ENCODE data around the gene TBC1D22A. TPM values are rescaled to one million over a fixed set of nuclear protein-coding genes. Genes with fewer than 3 reads are reported as not detected.

TBC1D22A gene
- total and polyA plus RNA-seq, 8 donors: 13.3 to 53.1 (median 21.5) TPM

DNA sequence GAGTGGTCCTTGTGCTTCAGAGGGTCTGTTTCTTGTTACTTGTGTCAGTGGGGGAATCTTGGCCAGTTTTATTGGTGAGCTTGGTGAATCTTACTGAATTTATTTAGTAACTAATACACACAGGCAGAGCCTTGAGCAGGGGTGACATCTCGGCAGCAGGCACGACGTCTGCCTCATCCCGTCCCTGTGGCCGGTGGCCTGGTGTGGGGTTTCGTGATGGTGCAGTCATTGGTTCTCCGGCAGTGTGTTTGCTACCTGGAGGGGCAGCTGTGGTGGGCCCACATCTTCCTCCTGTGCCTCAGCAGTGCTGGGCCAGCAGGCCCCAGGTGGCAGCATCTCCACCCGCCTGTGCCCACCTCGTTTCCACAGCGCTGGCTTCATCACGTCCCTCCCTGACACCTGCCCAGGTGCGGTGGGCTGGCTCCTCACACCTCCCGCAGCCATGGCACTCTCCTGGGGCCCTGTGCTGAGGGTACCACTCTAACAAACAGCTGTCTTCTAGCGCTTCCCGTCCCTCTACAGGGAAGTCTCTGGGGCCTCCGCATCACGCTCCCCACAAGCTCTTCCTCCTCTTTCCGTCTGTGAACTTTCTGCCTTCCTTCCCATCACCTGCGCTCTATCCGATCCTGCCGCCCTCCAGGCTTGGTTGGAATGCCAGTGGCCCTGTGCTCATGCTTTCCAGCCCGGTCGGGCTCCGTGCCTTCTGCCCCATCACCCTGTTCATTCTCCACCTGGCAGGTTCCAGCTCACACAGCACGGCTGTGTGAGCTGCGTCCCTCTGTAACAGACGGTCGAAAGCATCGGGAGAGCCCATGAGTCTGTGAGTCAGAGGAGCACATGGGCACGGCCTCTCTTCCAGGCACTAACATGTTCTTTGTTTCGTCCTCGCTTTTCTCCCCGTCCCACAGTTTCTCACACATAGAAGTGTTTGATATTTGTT, 203.4 kb downstream of the TBC1D22A start:
- H3K27ac ChIP-seq: no peak overlapping the region
- no peak overlapping the region for H3K4me3 ChIP-seq
- H3K9me3 ChIP-seq: no peaks in the 10 kb centered on the region
- intact Hi-C loops (cut with DNase I; ENCODE audit: low total_unique reads): no loop called here
- DNase-seq: no peak
- H3K27me3 ChIP-seq: no peaks in the 10 kb centered on the region
- no peaks in the 10 kb centered on the region for H3K36me3 ChIP-seq
- peaks cover 0 to 5% (median 0%) of the 10 kb centered on the region in 4 donors for H3K4me1 ChIP-seq
- WGBS, 5 donors: 93 to 97% (median 95%) methylated on average over 32 to 33 of the region's 33 CpGs
- TF ChIP-seq POLR2A (IDR thresholded peaks at IDR 0.05) (no peak), POLR2AphosphoS5 (IDR thresholded peaks at IDR 0.05) (no peak), EP300 (IDR thresholded peaks at IDR 0.05) (no peak)
- TF ChIP-seq, protein P1, sequence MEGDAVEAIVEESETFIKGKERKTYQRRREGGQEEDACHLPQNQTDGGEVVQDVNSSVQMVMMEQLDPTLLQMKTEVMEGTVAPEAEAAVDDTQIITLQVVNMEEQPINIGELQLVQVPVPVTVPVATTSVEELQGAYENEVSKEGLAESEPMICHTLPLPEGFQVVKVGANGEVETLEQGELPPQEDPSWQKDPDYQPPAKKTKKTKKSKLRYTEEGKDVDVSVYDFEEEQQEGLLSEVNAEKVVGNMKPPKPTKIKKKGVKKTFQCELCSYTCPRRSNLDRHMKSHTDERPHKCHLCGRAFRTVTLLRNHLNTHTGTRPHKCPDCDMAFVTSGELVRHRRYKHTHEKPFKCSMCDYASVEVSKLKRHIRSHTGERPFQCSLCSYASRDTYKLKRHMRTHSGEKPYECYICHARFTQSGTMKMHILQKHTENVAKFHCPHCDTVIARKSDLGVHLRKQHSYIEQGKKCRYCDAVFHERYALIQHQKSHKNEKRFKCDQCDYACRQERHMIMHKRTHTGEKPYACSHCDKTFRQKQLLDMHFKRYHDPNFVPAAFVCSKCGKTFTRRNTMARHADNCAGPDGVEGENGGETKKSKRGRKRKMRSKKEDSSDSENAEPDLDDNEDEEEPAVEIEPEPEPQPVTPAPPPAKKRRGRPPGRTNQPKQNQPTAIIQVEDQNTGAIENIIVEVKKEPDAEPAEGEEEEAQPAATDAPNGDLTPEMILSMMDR (IDR thresholded peaks at IDR 0.05): no peak

- Histone ChIP-seq H3K27me3 (no peaks in the 10 kb centered on the region), H3K4me1 (peaks cover 0 to 8% (median 0%) of the 10 kb centered on the region in 4 donors), H3K4me3 (no peak overlapping the region), H3K27ac (no peak overlapping the region), H3K9me3 (no peaks in the 10 kb centered on the region), H3K36me3 (no peaks in the 10 kb centered on the region)
- intact Hi-C loops (cut with DNase I; ENCODE audit: low total_unique reads): no loop called here
- no peak for DNase-seq
- WGBS, 5 donors: 76 to 93% (median 91%) methylated on average over 4 of the region's 4 CpGs
- TF ChIP-seq POLR2AphosphoS5 (IDR thresholded peaks at IDR 0.05) (no peak), POLR2A (IDR thresholded peaks at IDR 0.05) (no peak), EP300 (IDR thresholded peaks at IDR 0.05) (no peak)
- TF ChIP-seq, protein P1 (IDR thresholded peaks at IDR 0.05): no peak
Measured at GRCh38 chr22:46966495-46966845, 204.0 kb downstream of the TBC1D22A start.

- intact Hi-C loops (cut with DNase I; ENCODE audit: low total_unique reads): no loop called here
Measured at GRCh38 chr22:46966846-46967245, 204.4 kb downstream of the TBC1D22A start.

More at GRCh38 chr22:46966846-46967245, 204.4 kb downstream of the TBC1D22A start:
- TF ChIP-seq EP300 (IDR thresholded peaks at IDR 0.05) (no peak), POLR2AphosphoS5 (IDR thresholded peaks at IDR 0.05) (no peak), POLR2A (IDR thresholded peaks at IDR 0.05) (no peak)
- TF ChIP-seq, protein P1 (IDR thresholded peaks at IDR 0.05): no peak
- Histone ChIP-seq H3K9me3 (no peaks in the 10 kb centered on the region), H3K36me3 (no peaks in the 10 kb centered on the region), H3K4me1 (peaks cover 0 to 8% (median 2%) of the 10 kb centered on the region in 4 donors), H3K27me3 (no peaks in the 10 kb centered on the region), H3K27ac (no peak overlapping the region), H3K4me3 (no peak overlapping the region)
- 92 to 95% (median 95%) methylated on average over 11 to 16 of the region's 16 CpGs for whole genome bisulfite sequencing, 5 donors
- no peak for DNase-seq
